IMR-90 (cell line): Measurements from ENCODE around the gene OTUD4.
"Not testable (repeated sequence)": the region's sequence is repeated elsewhere in the genome, so short reads cannot be mapped to it uniquely, and the experiment has no call there.

Experiments
- BHLHE40 ChIP-seq: fragments of 150-350 bp; IDR thresholded peaks from 2 replicates; pipeline ENCODE4 v1.6.1; 2016; ENCODE audit warnings: mild to moderate bottlenecking, low read depth, low read length
- CEBPB ChIP-seq: IDR thresholded peaks from 2 replicates; pipeline ENCODE4 v1.6.1; 2012; ENCODE audit warnings: low read depth, low read length, improper control_type of control experiment
- CHD1 ChIP-seq: IDR thresholded peaks from 2 replicates; pipeline ENCODE4 v1.6.1; 2012; ENCODE audit warnings: low read depth, low read length, improper control_type of control experiment
- FOS ChIP-seq: fragments of 150-350 bp; IDR thresholded peaks from 2 replicates; pipeline ENCODE4 v1.6.1; 2016; ENCODE audit warnings: low read depth, low read length
- MAFK ChIP-seq: IDR thresholded peaks from 2 replicates; pipeline ENCODE4 v1.6.1; 2012; ENCODE audit warnings: low read depth, low read length, improper control_type of control experiment
- MAZ ChIP-seq: IDR thresholded peaks from 2 replicates; pipeline ENCODE4 v1.6.1; 2012; ENCODE audit warnings: low read depth, mild to moderate bottlenecking, low read length, improper control_type of control experiment, moderate library complexity, borderline replicate concordance
- MXI1 ChIP-seq: IDR thresholded peaks from 2 replicates; pipeline ENCODE4 v1.6.1; 2012; ENCODE audit warnings: low read depth, mild to moderate bottlenecking, low read length, moderate library complexity, borderline replicate concordance
- POLR2A ChIP-seq: IDR thresholded peaks from 2 replicates; pipeline ENCODE4 v1.6.1; 2012; ENCODE audit warnings: mild to moderate bottlenecking, low read depth, low read length
- RAD21 ChIP-seq: IDR thresholded peaks from 2 replicates; pipeline ENCODE4 v1.6.1; 2012; ENCODE audit warnings: low read length, improper control_type of control experiment
- RFX5 ChIP-seq: IDR thresholded peaks from 2 replicates; pipeline ENCODE4 v1.8.0; 2012; ENCODE audit warnings: low read depth, mild to moderate bottlenecking, low read length, moderate library complexity
- SMC3 ChIP-seq: fragments of 150-350 bp; IDR thresholded peaks from 2 replicates; pipeline ENCODE4 v1.6.1; 2016; ENCODE audit warnings: low read depth, mild to moderate bottlenecking, antibody characterized with exemption, low read length, moderate library complexity
- USF2 ChIP-seq: fragments of 150-350 bp; IDR thresholded peaks from 2 replicates; pipeline ENCODE4 v1.6.1; 2017; ENCODE audit warnings: mild to moderate bottlenecking, antibody characterized with exemption, low read length, low read depth
- TF ChIP-seq, protein P1 (sequence below): conservative IDR thresholded peaks from 2 replicates; pipeline ENCODE4 v1.5.1; 2012; ENCODE audit warnings: mild to moderate bottlenecking, low read depth, low read length, improper control_type of control experiment
- TF ChIP-seq, protein P2 (sequence below): fragments of 150-350 bp; IDR thresholded peaks from 2 replicates; pipeline ENCODE4 v1.6.1; 2016; ENCODE audit warnings: low read depth, mild to moderate bottlenecking, low read length, moderate library complexity, borderline replicate concordance

DNA sequence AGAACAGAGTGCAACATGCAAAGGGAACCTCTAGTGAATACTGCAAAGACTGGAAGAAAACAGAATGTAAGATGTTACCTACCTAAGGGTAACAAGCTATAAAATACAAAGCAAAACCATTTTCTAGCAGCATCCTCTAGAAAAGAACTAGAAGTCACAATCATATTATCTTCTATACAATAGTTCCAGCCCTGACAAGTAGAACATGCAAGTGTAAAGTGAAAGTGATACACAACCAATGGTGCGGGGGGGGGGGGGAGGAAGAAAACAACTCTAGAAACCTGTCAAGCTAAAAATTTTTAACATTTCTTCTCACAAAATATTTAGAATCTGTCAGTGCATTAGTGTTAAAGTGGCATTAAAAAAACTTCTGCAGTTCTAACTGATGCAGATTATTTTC, 44.2 kb downstream of the OTUD4 start:
- TF ChIP-seq, protein P1, sequence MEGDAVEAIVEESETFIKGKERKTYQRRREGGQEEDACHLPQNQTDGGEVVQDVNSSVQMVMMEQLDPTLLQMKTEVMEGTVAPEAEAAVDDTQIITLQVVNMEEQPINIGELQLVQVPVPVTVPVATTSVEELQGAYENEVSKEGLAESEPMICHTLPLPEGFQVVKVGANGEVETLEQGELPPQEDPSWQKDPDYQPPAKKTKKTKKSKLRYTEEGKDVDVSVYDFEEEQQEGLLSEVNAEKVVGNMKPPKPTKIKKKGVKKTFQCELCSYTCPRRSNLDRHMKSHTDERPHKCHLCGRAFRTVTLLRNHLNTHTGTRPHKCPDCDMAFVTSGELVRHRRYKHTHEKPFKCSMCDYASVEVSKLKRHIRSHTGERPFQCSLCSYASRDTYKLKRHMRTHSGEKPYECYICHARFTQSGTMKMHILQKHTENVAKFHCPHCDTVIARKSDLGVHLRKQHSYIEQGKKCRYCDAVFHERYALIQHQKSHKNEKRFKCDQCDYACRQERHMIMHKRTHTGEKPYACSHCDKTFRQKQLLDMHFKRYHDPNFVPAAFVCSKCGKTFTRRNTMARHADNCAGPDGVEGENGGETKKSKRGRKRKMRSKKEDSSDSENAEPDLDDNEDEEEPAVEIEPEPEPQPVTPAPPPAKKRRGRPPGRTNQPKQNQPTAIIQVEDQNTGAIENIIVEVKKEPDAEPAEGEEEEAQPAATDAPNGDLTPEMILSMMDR = not testable (repeated sequence)
- not testable (repeated sequence) for TF ChIP-seq RAD21, MAFK, SMC3, POLR2A, CEBPB, MAZ, RFX5, BHLHE40, MXI1, USF2, FOS, CHD1
- TF ChIP-seq, protein P2, sequence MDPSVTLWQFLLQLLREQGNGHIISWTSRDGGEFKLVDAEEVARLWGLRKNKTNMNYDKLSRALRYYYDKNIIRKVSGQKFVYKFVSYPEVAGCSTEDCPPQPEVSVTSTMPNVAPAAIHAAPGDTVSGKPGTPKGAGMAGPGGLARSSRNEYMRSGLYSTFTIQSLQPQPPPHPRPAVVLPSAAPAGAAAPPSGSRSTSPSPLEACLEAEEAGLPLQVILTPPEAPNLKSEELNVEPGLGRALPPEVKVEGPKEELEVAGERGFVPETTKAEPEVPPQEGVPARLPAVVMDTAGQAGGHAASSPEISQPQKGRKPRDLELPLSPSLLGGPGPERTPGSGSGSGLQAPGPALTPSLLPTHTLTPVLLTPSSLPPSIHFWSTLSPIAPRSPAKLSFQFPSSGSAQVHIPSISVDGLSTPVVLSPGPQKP = not testable (repeated sequence)
